K562 (cell line): ENCODE measurements around the gene CDS1.

Experiments
- MTA2 ChIP-seq: fragments of 450-650 bp; IDR thresholded peaks from 2 replicates; pipeline ENCODE4 v1.6.1; 2016; ENCODE audit warnings: low read depth
- POLR2A ChIP-seq: fragments of 450-650 bp; conservative IDR thresholded peaks from 2 replicates; pipeline ENCODE4 v1.6.1; 2016
- TF ChIP-seq, protein P1 (sequence below): fragments of 450-650 bp; formaldehyde crosslinking; IDR thresholded peaks from 2 replicates; pipeline ENCODE4 v1.4.0; 2020; ENCODE audit warnings: mild to moderate bottlenecking, moderate library complexity

GRCh38 chr4:84574069-84574720 lies 8.7 kb upstream of the CDS1 start:
- TF ChIP-seq, protein P1, sequence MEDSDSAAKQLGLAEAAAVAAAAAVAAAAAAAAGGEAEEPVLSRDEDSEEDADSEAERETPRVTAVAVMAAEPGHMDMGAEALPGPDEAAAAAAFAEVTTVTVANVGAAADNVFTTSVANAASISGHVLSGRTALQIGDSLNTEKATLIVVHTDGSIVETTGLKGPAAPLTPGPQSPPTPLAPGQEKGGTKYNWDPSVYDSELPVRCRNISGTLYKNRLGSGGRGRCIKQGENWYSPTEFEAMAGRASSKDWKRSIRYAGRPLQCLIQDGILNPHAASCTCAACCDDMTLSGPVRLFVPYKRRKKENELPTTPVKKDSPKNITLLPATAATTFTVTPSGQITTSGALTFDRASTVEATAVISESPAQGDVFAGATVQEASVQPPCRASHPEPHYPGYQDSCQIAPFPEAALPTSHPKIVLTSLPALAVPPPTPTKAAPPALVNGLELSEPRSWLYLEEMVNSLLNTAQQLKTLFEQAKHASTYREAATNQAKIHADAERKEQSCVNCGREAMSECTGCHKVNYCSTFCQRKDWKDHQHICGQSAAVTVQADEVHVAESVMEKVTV (CRISPR knock-in tag) = no peak
- no peak for TF ChIP-seq POLR2A
- no peak for TF ChIP-seq MTA2
